ENCODE results near the gene MOCS1. TPM values are rescaled to one million over a fixed set of nuclear protein-coding genes. Genes with fewer than 3 reads are reported as not detected.

Gene MOCS1
- total and polyA plus RNA-seq, 3 donors from 2014 or later, result 11.8 to 17.9 (median 16.8) TPM

GRCh38 chr6:39937686-39938333 lies 3.5 kb upstream of the MOCS1 start:
- H3K36me3 ChIP-seq (ENCODE audit: low read depth, missing control alignments), result no peaks in the 10 kb centered on the region
- peaks cover 7% of the 10 kb centered on the region for H3K4me1 ChIP-seq
- no peak overlapping the region for H3K4me3 ChIP-seq
- 78 to 80% methylated on average over 3 of the region's 3 CpGs for WGBS, 2 donors
- intact Hi-C loops (cut with DNase I; ENCODE audit: low total_unique reads), result no loop called here
- TF ChIP-seq CTCF (IDR thresholded peaks at IDR 0.05), result no peak
- no peak for TF ChIP-seq POLR2A (IDR thresholded peaks at IDR 0.05)
- H3K9me3 ChIP-seq, result no peaks in the 10 kb centered on the region
- no peak for DNase-seq
- no peak overlapping the region for H3K27ac ChIP-seq
- H3K27me3 ChIP-seq, result no peaks in the 10 kb centered on the region

GRCh38 chr6:39936857-39937256 lies 2.6 kb upstream of the MOCS1 start:
- Histone ChIP-seq H3K27me3 (no peaks in the 10 kb centered on the region), H3K4me3 (no peak overlapping the region), H3K36me3 (ENCODE audit: low read depth, missing control alignments) (no peaks in the 10 kb centered on the region), H3K27ac (no peak overlapping the region), H3K9me3 (no peaks in the 10 kb centered on the region), H3K4me1 (peaks cover 7% of the 10 kb centered on the region)
- DNase-seq, result no peak
- no peak for TF ChIP-seq POLR2A (IDR thresholded peaks at IDR 0.05)
- no peak for TF ChIP-seq CTCF (IDR thresholded peaks at IDR 0.05)
- 59 to 84% methylated on average over 1 of the region's 1 CpG for WGBS, 2 donors
- intact Hi-C loops (cut with DNase I; ENCODE audit: low total_unique reads), result no loop called here

- WGBS, 2 donors, result 34 to 52% methylated on average over 2 of the region's 2 CpGs
- Histone ChIP-seq H3K36me3 (ENCODE audit: low read depth, missing control alignments) (no peaks in the 10 kb centered on the region), H3K9me3 (no peaks in the 10 kb centered on the region), H3K4me3 (no peak overlapping the region), H3K27ac (no peak overlapping the region), H3K27me3 (no peaks in the 10 kb centered on the region), H3K4me1 (peaks cover 7% of the 10 kb centered on the region)
- TF ChIP-seq POLR2A (IDR thresholded peaks at IDR 0.05), result no peak
- no peak for TF ChIP-seq CTCF (IDR thresholded peaks at IDR 0.05)
- intact Hi-C loops (cut with DNase I; ENCODE audit: low total_unique reads), result no loop called here
- DNase-seq, result no peak
Observed at GRCh38 chr6:39935241-39935640, 979 bp upstream of the MOCS1 start.

- peaks cover 7% of the 10 kb centered on the region for H3K4me1 ChIP-seq
- TF ChIP-seq POLR2A (IDR thresholded peaks at IDR 0.05) (no peak), CTCF (IDR thresholded peaks at IDR 0.05) (no peak)
- intact Hi-C loops (cut with DNase I; ENCODE audit: low total_unique reads), result no loop called here
Observed at GRCh38 chr6:39933669-39934130, 562 bp downstream of the MOCS1 start.

GRCh38 chr6:39932386-39932910 lies 1.8 kb downstream of the MOCS1 start:
- H3K27me3 ChIP-seq, result no peaks in the 10 kb centered on the region
- 89 to 94% methylated on average over 8 of the region's 8 CpGs for WGBS, 2 donors
- H3K4me3 ChIP-seq, result no peak overlapping the region
- no peaks in the 10 kb centered on the region for H3K9me3 ChIP-seq
- H3K36me3 ChIP-seq (ENCODE audit: low read depth, missing control alignments), result no peaks in the 10 kb centered on the region
- no peak for DNase-seq
- TF ChIP-seq POLR2A (IDR thresholded peaks at IDR 0.05), result no peak
- no peak for TF ChIP-seq CTCF (IDR thresholded peaks at IDR 0.05)
- H3K27ac ChIP-seq, result no peak overlapping the region
- intact Hi-C loops (cut with DNase I; ENCODE audit: low total_unique reads), result no loop called here
- peaks cover 7% of the 10 kb centered on the region for H3K4me1 ChIP-seq

More at GRCh38 chr6:39933669-39934130, 562 bp downstream of the MOCS1 start:
- no peaks in the 10 kb centered on the region for H3K9me3 ChIP-seq
- no peak for DNase-seq
- WGBS, 2 donors, result 11 to 12% methylated on average over 9 of the region's 9 CpGs
- H3K27ac ChIP-seq, result peak overlapping the region; percentile 70 to 87
- H3K27me3 ChIP-seq, result no peaks in the 10 kb centered on the region
- H3K4me3 ChIP-seq, result peak overlapping the region; percentile 77 to 85
- H3K36me3 ChIP-seq (ENCODE audit: low read depth, missing control alignments), result no peaks in the 10 kb centered on the region
